Cardiac septum (tissue), 1 donor: ENCODE measurements around the gene ATG10. TPM values are rescaled to one million over a fixed set of nuclear protein-coding genes. Genes with fewer than 3 reads are reported as not detected.
"Not testable (repeated sequence)": the region's sequence is repeated elsewhere in the genome, so short reads cannot be mapped to it uniquely, and the experiment has no call there.

Experiments used
- DNase-seq: peaks from one replicate; pipeline ENCODE4 v3.0.0-alpha.2; 2020; ENCODE audit warnings: low spot score
- intact Hi-C: fragments of 100-400 bp; cut with DNase I; formaldehyde crosslinking; loops from one replicate; pipeline ENCODE4 v1.14.0; 2022
- total RNA-seq: library from RNA; stranded (reverse); fragmentation: NEBNext Ultra II Directional; extraction: Animal tissue kit (Norgen Biotek cat#: 25700); gene quantifications from one replicate; pipeline ENCODE4 v1.2.1, GENCODE V29; 2021
- donor health status: DM: no; HTN: no; CAD: no.

The ATG10 gene
- total RNA-seq, 1 donor from 2014 or later, result 7.1 TPM

- intact Hi-C loops, result no loop called here
- no peak for DNase-seq
Observed at GRCh38 chr5:81980160-81980559, 8.3 kb downstream of the ATG10 start.

DNA sequence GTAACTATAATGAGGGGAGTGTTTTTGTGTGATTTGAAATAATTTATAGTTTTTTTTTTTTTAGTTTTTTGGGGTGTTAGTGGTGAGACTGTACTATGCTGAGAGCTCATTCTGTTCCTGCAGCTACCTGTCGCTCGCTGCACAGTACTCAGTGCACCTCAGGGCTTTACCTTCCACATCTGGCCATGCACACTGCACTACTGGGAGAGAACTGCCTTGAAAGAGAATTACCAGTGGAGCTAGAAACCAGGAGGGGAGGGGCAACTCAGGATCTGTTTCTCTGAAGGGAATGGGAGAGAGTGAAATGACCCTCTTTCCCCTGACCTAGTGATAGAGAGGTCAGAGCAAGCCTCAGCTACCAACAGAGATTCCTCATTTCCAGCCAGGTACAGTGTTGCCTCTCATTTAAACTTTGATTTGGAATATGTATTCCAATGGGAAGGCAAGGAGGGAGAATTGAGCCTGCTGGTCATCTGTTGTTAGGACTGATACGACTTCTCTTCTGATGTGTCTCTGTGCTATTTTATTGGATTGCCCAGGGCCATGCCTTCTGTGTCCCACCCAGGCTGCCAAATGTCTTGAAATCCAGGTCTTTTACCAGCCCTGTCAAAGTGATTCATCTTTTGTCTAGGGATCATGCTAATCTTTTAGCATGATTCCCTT lies 8.9 kb downstream of the ATG10 start:
- no peak for DNase-seq
- intact Hi-C loops, result no loop called here

GRCh38 chr5:81982172-81982685 lies 10.4 kb downstream of the ATG10 start:
- DNase-seq, intact Hi-C loops: not testable (repeated sequence)

- intact Hi-C loops, DNase-seq: not testable (repeated sequence)
Observed at GRCh38 chr5:81983148-81983547, 11.3 kb downstream of the ATG10 start.

GRCh38 chr5:81983563-81983962 lies 11.7 kb downstream of the ATG10 start:
- intact Hi-C loops, DNase-seq: not testable (repeated sequence)

DNA sequence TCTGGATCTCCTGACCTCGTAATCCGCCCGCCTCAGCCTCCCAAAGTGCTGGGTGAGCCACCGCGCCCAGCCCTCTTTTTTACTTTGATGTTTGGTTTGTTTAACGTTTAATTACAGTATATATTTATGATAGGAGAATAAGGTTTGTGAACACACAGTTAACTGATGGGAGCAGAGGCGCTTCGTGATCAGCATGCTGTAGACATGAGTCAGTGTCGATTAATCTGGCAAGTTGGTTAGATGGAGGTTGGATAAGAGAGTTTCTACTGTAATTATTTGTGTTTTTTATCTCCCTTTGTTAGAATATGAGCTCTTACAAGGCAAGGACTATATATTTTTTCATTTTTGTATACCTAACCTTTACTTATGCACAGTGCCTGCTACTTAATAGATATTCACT lies 14.3 kb downstream of the ATG10 start:
- intact Hi-C loops, result no loop called here
- no peak for DNase-seq

- intact Hi-C loops, result no loop called here
- no peak for DNase-seq
Observed at GRCh38 chr5:81989204-81989603, 17.4 kb downstream of the ATG10 start.

DNA sequence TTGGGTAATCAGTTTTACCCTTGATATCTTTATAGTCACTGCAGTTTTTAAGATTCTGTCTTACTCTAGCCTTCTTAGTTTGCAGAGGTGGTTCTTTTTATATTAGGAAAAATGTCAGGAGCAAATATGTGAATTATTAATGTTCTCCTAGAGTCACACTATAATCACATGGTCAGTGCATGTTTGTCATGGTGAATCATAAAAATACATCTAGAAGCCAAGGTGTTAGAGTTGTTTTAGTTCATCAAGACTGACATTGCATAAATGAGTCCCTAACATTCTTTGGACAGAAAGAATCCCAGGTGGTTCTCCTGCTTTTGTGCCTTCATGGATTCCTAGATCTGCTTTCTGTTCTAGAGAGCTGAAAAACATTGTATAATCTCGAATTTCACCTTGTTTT lies 22.9 kb downstream of the ATG10 start:
- intact Hi-C loops, result no loop called here
- no peak for DNase-seq

- intact Hi-C loops, result no loop called here
- no peak for DNase-seq
Observed at GRCh38 chr5:81995407-81995806, 23.6 kb downstream of the ATG10 start.

- intact Hi-C loops, result no loop called here
- no peak for DNase-seq
Observed at GRCh38 chr5:82004511-82004910, 32.7 kb downstream of the ATG10 start.

DNA sequence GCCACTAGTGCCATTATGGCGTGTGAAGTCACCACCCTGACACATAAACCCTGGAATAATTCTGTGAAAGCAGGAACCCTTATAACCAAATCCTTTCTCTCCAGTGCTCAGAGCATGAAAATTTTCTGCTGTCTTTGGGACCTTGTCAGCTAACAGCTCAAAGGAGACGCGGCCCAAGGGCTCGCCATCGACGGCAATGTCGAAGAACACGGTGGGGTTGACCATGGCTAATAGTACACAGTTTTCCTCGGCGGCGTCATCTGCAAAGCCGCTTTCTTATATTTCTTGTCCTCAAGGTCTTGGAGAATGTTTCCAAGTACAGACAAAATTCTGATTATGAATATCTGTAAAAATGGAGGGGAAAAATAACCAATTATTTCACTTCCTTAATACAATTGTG lies 38.0 kb downstream of the ATG10 start:
- intact Hi-C loops, DNase-seq: not testable (repeated sequence)

GRCh38 chr5:82010696-82011095 lies 38.9 kb downstream of the ATG10 start:
- DNase-seq, result no peak
- intact Hi-C loops, result no loop called here

- intact Hi-C loops, result no loop called here
- no peak for DNase-seq
Observed at GRCh38 chr5:82011761-82012160, 39.9 kb downstream of the ATG10 start.

GRCh38 chr5:82014644-82015043 lies 42.8 kb downstream of the ATG10 start:
- intact Hi-C loops, DNase-seq: not testable (repeated sequence)

DNA sequence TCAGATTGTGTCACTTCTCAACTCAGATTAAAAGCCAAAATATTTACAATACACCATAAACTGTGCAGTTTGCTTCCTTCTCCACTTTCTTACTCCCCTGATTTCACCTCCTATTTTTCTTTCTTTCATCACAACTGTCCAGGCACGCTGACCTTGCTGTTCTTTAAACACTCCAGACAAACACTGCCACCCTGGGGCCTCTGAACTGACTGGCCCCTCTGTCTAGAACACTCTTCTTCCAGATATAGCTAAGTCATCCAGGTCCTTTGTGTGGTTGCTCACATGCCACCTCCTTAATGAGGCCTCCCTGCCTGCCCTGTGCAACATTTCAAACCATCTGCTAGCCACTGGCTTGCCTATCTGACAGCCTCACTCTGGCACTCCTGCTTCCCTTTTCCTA lies 46.6 kb downstream of the ATG10 start:
- DNase-seq, result no peak
- intact Hi-C loops, result no loop called here

GRCh38 chr5:82019342-82020138 lies 47.7 kb downstream of the ATG10 start:
- DNase-seq, result no peak
- intact Hi-C loops, result no loop called here

GRCh38 chr5:82022499-82022898 lies 50.7 kb downstream of the ATG10 start:
- intact Hi-C loops, result no loop called here
- DNase-seq, result no peak

DNA sequence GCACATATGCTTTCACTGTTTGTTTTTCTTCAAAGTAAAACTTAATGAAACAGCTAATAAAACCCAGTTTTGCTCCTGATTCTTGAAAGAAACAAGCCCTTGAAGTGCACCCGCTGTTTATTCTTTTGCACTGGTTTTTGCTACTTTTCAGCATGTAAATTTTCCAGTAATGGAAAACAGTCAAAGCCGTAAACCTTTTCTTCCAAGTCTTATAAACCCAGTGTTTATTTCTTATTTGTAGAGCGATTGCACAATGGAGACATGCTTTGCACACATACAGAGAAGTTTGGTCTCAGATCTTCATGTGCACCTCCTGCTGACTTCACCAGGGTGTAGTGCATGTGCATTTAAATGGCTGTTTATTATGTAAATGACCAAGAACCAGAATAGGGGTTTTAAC lies 51.8 kb downstream of the ATG10 start:
- intact Hi-C loops, result no loop called here

DNA sequence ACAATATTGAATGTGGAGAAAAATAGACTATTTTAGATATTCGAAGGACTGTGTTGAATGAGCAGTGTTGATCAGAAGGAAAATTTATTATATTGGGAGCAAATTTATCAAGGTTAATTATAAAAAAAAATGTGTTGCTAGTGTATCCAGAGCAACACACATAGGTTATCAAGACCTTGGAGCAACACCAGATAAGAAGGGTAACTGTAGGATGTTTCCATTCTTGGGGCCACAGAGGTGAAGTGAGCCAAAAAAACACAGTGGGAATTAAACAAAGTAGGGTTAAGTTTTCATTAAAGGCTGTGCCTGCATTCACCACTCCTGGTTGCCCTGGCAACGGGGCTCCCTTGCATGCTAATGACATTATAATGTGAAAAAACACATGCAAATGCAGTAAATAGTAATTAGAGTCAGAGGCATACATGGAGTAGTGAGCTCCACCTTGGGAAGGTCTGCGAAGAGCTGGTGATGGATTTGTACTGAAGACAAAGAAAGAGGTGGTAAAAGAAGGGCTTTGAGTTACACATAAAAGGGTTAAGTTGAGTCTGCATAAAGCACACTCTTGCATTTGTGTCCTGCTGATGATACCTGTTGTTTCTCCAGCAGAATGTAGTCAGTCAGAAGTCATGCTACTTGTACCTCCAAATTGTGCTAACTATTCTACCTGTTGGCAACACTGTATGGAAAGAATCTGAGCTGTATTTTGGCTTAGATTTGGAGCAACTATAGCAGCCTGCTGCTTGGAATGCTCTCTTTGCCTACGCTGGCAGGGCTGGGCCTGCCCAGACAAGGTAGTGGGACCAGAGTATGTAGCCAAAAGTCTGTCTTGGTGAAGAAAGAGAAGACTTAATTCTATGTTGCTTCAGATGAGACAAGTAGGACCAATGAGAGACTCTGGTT lies 59.6 kb downstream of the ATG10 start:
- no peak for DNase-seq
- intact Hi-C loops, result no loop called here

More for the DNA sequence above, 51.8 kb downstream of the ATG10 start:
- DNase-seq, result no peak

DNA sequence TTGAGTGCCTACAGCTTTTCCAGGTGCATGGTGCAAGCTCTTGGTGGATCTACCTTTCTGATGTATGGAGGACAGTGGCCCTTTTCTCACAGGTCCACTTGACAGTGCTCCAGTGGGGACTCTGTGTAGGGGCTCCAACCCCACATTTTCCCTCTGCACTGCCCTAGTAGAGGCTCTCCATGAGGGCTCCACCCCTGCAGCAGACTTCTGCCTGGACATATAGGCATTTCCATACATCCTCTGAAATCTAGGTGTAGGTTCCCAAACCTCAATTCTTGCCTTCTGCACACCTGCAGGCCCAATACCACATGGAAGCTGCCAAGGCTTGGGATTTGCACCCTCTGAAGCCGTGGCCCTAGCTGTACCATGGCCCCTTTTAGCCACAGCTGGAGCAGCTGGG lies 71.1 kb downstream of the ATG10 start:
- intact Hi-C loops, DNase-seq: not testable (repeated sequence)
